Measurements from ENCODE around the gene FBXO46.

DNA sequence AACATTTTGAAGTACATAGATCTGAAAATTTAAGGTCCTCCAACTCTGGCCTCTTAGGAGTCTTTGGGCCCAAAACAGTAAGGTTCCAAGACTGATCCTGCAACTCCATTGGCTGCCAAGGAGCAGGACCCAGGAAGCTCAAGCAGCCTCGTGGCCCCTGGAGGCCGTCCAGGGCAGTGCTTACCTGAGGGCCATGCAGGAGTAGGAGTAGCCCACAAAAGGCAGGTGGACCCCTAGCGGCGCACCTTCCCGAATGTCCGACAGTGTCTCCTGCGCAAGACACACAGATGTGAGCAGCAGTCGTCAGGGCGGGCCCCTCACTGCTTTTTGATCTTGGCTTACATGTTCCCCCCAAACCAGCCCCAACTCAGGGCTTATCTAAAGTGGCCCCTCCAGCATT is 44.1 kb upstream of the FBXO46 start:
- no peak for TF ChIP-seq POLR2A (IDR thresholded peaks at IDR 0.05)
- TF ChIP-seq, protein P1, sequence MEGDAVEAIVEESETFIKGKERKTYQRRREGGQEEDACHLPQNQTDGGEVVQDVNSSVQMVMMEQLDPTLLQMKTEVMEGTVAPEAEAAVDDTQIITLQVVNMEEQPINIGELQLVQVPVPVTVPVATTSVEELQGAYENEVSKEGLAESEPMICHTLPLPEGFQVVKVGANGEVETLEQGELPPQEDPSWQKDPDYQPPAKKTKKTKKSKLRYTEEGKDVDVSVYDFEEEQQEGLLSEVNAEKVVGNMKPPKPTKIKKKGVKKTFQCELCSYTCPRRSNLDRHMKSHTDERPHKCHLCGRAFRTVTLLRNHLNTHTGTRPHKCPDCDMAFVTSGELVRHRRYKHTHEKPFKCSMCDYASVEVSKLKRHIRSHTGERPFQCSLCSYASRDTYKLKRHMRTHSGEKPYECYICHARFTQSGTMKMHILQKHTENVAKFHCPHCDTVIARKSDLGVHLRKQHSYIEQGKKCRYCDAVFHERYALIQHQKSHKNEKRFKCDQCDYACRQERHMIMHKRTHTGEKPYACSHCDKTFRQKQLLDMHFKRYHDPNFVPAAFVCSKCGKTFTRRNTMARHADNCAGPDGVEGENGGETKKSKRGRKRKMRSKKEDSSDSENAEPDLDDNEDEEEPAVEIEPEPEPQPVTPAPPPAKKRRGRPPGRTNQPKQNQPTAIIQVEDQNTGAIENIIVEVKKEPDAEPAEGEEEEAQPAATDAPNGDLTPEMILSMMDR (IDR thresholded peaks at IDR 0.05): peak in 2 of 6 experiments; percentile 24 to 27

All from Peyer's patch (tissue), 4 donors.